GM18502 (cell line): ENCODE data around the gene DDIAS.
"Not testable (repeated sequence)": the region's sequence is repeated elsewhere in the genome, so short reads cannot be mapped to it uniquely, and the experiment has no call there.

Experiments
- ATAC-seq: cut with Tn5 transposase; IDR thresholded peaks from one replicate; pipeline ENCODE4 v1.9.1; 2021; ENCODE audit warnings: mild to moderate bottlenecking; ENCODE audit not compliant: unreplicated experiment, poor library complexity

The DDIAS gene

GRCh38 chr11:82959987-82960778 lies 58.6 kb downstream of the DDIAS start:
- peak; percentile 89 for ATAC-seq

DNA sequence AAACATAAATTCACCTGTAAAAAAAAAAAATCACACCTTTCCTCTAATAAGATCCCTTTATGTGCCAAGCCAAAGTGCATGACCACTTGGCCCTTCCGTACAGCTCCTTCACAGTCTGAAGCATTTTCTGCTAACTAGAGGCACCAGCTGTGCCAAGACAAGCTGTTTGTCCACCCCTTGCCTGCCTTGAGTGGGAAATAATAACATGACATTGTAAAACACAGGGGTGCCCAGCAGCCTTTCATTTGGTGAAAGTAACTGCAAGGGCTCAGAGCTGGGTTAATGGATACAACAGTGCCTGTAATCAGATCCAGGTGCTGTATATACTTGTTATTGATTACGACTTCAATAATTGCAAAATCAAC lies 59.2 kb downstream of the DDIAS start:
- peak; percentile 22 for ATAC-seq

DNA sequence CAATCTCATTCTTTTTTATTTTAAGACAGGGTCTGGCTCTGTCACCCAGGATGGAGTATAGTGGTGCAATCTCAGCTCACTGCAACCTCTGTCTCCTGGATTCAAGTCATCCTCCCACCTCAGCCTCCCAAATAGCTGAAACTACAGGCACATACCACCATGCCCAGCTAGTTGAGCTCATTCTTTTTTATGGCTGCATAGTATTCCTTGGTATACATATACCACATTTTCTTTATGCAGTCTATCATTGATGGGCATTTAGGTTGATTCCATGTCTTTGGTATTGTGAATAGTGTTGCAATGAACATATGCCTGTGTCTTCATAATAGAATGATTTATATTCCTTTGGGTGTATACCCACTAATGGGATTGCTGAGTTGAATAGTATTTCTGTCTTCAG lies 60.5 kb downstream of the DDIAS start:
- not testable (repeated sequence) for ATAC-seq

- no peak for ATAC-seq
Measured at GRCh38 chr11:82967381-82967780, 65.8 kb downstream of the DDIAS start.

GRCh38 chr11:82969811-82970210 lies 68.3 kb downstream of the DDIAS start:
- peak; percentile 95 for ATAC-seq

DNA sequence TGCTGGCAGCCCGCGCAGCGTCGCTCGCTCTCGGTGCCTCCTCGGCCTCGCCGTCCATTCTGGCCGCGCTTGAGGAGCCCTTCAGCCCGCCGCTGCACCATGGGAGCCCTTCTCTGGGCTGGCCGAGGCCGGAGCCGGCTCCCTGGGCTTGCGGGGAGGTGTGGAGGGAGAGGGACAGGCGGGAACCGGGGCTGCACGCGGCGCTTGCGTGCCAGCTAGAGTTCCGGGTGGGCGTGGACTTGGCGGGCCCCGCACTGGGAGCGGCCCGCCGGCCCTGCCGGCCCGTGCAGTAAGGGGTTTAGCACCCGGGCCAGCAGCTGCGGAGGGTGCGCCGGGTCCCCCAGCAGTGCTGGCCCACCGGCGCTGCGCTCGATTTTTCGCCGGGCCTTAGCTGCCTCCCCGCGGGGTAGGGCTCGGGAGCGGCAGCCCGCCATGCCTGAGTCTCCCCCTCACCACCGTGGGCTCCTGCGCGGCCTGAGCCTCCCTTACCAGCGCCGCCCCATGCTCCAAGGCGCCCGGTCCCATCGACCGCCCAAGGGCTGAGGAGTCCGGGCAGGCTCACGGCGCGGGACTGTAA lies 69.1 kb downstream of the DDIAS start:
- not testable (repeated sequence) for ATAC-seq

- peak; percentile 51 for ATAC-seq
Measured at GRCh38 chr11:82971519-82971946, 70.0 kb downstream of the DDIAS start.

DNA sequence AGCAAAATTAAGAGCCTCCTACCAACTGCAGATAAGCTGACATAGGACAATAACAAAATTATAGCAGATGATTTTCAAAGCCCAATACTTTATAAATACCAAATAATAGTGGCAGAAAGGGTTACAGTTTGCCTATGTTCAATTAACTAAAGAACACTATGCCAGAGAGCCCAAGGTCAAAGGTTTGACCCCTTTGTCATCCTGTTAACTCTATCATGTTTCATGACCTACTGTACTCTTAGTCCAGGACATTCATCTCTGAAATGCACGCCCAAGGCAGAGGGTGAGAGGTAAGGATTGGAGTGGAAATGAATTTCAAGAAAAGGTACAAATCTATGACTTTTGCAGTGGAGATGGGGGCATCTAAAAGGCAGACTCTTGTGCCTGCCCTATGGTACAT lies 70.6 kb downstream of the DDIAS start:
- no peak for ATAC-seq

GRCh38 chr11:82974135-82974534 lies 72.6 kb downstream of the DDIAS start:
- ATAC-seq: no peak

- no peak for ATAC-seq
Measured at GRCh38 chr11:82974851-82975250, 73.3 kb downstream of the DDIAS start.

- ATAC-seq: no peak
Measured at GRCh38 chr11:82975882-82976281, 74.3 kb downstream of the DDIAS start.

GRCh38 chr11:82976786-82977185 lies 75.2 kb downstream of the DDIAS start:
- no peak for ATAC-seq

GRCh38 chr11:82978422-82979099 lies 77.0 kb downstream of the DDIAS start:
- peak; percentile 74 for ATAC-seq

GRCh38 chr11:82979824-82980223 lies 78.3 kb downstream of the DDIAS start:
- no peak for ATAC-seq

DNA sequence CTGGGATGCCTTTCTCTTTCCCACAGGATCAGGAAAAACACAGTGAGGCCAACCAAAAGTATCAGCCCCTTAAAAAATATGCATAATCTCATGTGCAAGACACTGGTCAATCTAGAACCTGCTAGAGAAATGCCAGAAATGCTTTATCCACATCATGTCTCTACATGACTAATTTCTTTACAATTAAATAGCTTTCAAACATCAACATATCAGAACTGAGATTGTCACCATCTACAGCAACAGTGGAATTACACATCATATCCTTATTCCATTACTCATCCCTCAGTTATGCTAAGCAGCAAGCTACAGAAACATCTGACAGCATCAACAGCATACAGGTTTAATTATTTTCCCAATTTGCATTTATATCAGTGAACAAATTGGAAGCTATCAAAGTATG lies 78.8 kb downstream of the DDIAS start:
- ATAC-seq: no peak

DNA sequence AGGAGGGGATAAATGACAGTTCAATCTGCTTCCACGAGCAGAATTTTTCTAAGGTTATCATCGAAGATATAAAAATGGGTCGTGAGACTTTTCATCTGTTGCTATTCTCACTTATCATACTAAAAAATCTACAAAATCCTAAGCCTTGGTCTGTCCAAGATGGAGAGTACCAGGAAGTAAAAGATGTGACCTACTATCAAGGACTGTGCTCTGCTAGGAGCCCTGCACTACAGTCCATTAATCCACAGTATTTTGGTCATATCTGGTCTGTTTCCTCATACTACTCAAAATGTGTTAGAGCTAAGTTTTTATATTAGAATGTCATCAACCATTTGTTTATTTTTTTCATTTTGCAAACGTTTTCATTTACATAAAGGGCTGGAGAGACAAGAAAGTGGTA lies 79.4 kb downstream of the DDIAS start:
- ATAC-seq: no peak

GRCh38 chr11:82981852-82982251 lies 80.3 kb downstream of the DDIAS start:
- no peak for ATAC-seq
